ENCODE measurements around the gene SYDE2.

Gene SYDE2

DNA sequence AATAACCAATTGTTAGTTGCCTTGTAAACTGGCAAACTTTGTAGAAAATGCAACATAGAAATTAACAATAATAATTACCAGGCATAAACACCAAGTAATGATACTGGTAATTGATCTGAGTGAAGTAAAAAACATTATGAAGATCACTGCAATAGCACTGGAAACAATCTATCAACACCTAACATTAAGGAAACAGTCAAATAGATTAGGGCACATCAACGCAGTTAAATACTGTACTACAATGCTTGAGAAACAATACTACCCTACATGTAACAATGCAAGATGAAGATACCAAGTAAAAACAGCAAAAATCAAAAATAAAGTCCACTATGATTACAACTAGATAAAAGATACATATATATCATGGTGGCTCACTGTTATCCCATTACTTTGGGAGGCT, 16.6 kb downstream of the SYDE2 start:
- Histone ChIP-seq H3K4me3 (ENCODE audit: low read length) (no peak overlapping the region), H3K4me2 (ENCODE audit: low read length) (no peak overlapping the region), H3K9me3 (ENCODE audit: insufficient read depth, low read length) (no peaks in the 10 kb centered on the region), H3K79me2 (ENCODE audit: low read length) (no peaks in the 10 kb centered on the region), H3K9ac (ENCODE audit: low read length) (no peak overlapping the region), H3K36me3 (replicated peaks; ENCODE audit: low read depth, low read length) (peaks cover 3% of the 10 kb centered on the region), H4K20me1 (ENCODE audit: insufficient read depth, low read length) (no peaks in the 10 kb centered on the region), H2AFZ (ENCODE audit: low read depth, low read length) (no peak overlapping the region), H3K27ac (ENCODE audit: low read length) (no peak overlapping the region), H3K27me3 (ENCODE audit: low read depth, low read length) (no peaks in the 10 kb centered on the region), H3K4me1 (ENCODE audit: low read length) (peaks cover 13% of the 10 kb centered on the region)
- TF ChIP-seq, protein P1, sequence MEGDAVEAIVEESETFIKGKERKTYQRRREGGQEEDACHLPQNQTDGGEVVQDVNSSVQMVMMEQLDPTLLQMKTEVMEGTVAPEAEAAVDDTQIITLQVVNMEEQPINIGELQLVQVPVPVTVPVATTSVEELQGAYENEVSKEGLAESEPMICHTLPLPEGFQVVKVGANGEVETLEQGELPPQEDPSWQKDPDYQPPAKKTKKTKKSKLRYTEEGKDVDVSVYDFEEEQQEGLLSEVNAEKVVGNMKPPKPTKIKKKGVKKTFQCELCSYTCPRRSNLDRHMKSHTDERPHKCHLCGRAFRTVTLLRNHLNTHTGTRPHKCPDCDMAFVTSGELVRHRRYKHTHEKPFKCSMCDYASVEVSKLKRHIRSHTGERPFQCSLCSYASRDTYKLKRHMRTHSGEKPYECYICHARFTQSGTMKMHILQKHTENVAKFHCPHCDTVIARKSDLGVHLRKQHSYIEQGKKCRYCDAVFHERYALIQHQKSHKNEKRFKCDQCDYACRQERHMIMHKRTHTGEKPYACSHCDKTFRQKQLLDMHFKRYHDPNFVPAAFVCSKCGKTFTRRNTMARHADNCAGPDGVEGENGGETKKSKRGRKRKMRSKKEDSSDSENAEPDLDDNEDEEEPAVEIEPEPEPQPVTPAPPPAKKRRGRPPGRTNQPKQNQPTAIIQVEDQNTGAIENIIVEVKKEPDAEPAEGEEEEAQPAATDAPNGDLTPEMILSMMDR (IDR thresholded peaks at IDR 0.05; ENCODE audit: low read depth, low read length) = no peak
- TF ChIP-seq EZH2phosphoT487 (IDR thresholded peaks at IDR 0.05; ENCODE audit: low read depth) = no peak

DNA sequence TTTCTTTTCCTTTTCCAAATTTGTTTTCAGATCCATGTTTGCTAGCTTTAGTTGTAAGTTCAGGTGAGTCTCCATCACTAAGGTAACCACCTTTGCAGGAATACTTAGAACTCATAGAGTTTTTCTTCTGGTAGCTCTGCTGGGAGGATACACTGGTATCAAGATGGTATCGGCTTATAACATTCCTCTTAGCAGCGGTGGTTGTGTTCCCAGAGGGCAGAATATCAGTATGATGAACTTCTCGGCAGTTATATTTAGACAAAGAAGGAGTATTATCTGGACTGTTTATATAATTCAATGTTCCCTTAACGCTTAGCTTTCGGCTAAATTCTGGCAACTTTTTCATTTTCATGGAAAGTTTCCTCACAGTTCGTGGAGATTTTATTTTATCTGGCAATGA, 18.1 kb downstream of the SYDE2 start:
- no peaks in the 10 kb centered on the region for H4K20me1 ChIP-seq (ENCODE audit: insufficient read depth, low read length)
- TF ChIP-seq, protein P1 (IDR thresholded peaks at IDR 0.05; ENCODE audit: low read depth, low read length) = no peak
- TF ChIP-seq EZH2phosphoT487 (IDR thresholded peaks at IDR 0.05; ENCODE audit: low read depth) = no peak

DNA sequence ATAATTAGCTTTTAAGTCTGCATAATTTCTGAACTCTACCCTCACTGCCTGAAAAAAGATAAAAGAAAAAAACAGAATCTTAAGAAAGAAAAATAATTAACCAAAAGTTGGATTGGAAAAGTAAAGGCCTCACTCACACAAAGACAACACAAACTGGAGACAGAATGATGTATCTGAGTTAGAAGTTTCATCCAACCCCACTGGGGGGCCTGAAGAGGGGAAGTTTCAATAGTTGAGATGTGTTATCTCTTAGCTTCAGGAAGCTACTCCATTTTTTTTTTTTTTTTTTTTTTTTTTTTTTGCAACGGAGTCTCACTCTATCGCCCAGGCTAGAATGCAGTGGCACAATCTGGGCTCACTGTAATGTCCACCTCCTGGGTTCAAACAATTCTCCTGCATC, 19.9 kb downstream of the SYDE2 start:
- Histone ChIP-seq H3K79me2 (ENCODE audit: low read length) (no peaks in the 10 kb centered on the region), H3K9me3 (ENCODE audit: insufficient read depth, low read length) (no peaks in the 10 kb centered on the region), H3K27me3 (ENCODE audit: low read depth, low read length) (no peaks in the 10 kb centered on the region), H2AFZ (ENCODE audit: low read depth, low read length) (no peak overlapping the region), H3K27ac (ENCODE audit: low read length) (no peak overlapping the region), H3K9ac (ENCODE audit: low read length) (no peak overlapping the region), H3K4me1 (ENCODE audit: low read length) (peaks cover 11% of the 10 kb centered on the region), H3K4me2 (ENCODE audit: low read length) (no peak overlapping the region), H3K4me3 (ENCODE audit: low read length) (no peak overlapping the region), H4K20me1 (ENCODE audit: insufficient read depth, low read length) (no peaks in the 10 kb centered on the region), H3K36me3 (replicated peaks; ENCODE audit: low read depth, low read length) (peaks cover 3% of the 10 kb centered on the region)
- TF ChIP-seq, protein P1 (IDR thresholded peaks at IDR 0.05; ENCODE audit: low read depth, low read length) = no peak
- no peak for TF ChIP-seq EZH2phosphoT487 (IDR thresholded peaks at IDR 0.05; ENCODE audit: low read depth)

More for the DNA sequence above, 18.1 kb downstream of the SYDE2 start:
- H3K36me3 ChIP-seq (replicated peaks; ENCODE audit: low read depth, low read length) = peaks cover 3% of the 10 kb centered on the region
- H3K9ac ChIP-seq (ENCODE audit: low read length) = no peak overlapping the region
- H3K79me2 ChIP-seq (ENCODE audit: low read length) = no peaks in the 10 kb centered on the region
- H3K4me3 ChIP-seq (ENCODE audit: low read length) = no peak overlapping the region
- H3K27me3 ChIP-seq (ENCODE audit: low read depth, low read length) = no peaks in the 10 kb centered on the region
- H3K9me3 ChIP-seq (ENCODE audit: insufficient read depth, low read length) = no peaks in the 10 kb centered on the region
- H2AFZ ChIP-seq (ENCODE audit: low read depth, low read length) = no peak overlapping the region
- no peak overlapping the region for H3K4me2 ChIP-seq (ENCODE audit: low read length)
- H3K27ac ChIP-seq (ENCODE audit: low read length) = no peak overlapping the region
- peaks cover 2% of the 10 kb centered on the region for H3K4me1 ChIP-seq (ENCODE audit: low read length)

DNA sequence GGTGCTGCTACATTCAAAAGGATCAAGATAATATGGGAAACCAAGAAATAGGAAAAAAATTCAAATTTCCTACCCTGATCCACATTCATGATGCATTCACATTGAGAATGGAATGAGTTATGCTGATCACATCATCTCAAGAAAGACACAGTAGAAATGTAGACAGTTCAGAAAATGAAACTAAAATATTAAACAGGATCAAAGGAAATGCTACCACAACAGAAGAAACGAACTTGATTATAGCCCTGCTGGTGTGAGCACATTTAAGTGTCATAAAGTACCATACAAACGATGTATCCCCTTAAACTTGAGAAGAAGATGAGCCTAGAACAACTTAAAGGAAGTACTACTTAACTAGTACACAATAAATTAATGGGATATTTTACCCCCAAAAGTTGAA, 21.3 kb downstream of the SYDE2 start:
- Histone ChIP-seq H3K4me3 (ENCODE audit: low read length) (no peak overlapping the region), H3K27me3 (ENCODE audit: low read depth, low read length) (no peaks in the 10 kb centered on the region), H3K36me3 (replicated peaks; ENCODE audit: low read depth, low read length) (peaks cover 3% of the 10 kb centered on the region), H2AFZ (ENCODE audit: low read depth, low read length) (no peak overlapping the region), H3K27ac (ENCODE audit: low read length) (no peak overlapping the region), H3K4me1 (ENCODE audit: low read length) (peaks cover 11% of the 10 kb centered on the region), H3K9me3 (ENCODE audit: insufficient read depth, low read length) (no peaks in the 10 kb centered on the region), H3K4me2 (ENCODE audit: low read length) (no peak overlapping the region), H4K20me1 (ENCODE audit: insufficient read depth, low read length) (no peaks in the 10 kb centered on the region), H3K9ac (ENCODE audit: low read length) (no peak overlapping the region), H3K79me2 (ENCODE audit: low read length) (no peaks in the 10 kb centered on the region)
- no peak for TF ChIP-seq EZH2phosphoT487 (IDR thresholded peaks at IDR 0.05; ENCODE audit: low read depth)
- TF ChIP-seq, protein P1 (IDR thresholded peaks at IDR 0.05; ENCODE audit: low read depth, low read length) = no peak
